H1 (cell line): ENCODE data around the gene DTWD2. TPM values are rescaled to one million over a fixed set of nuclear protein-coding genes. Genes with fewer than 3 reads are reported as not detected.

Source experiments
- CTCF ChIA-PET: fragments of 300-600 bp; sonication (Branson Sonifier 250); formaldehyde crosslinking; loops from one replicate; lab custom pipeline; 2021; ENCODE audit not compliant: partially characterized antibody; lab: Charles Lee
- POLR2A ChIA-PET: fragments of 300-600 bp; sonication (Branson Sonifier 250); formaldehyde crosslinking; loops from one replicate; lab custom pipeline; 2021; ENCODE audit warnings: inconsistent platforms; ENCODE audit not compliant: partially characterized antibody; lab: Charles Lee
- DNase-seq, 2 experiments: peaks; one replicate each; pipeline versions ENCODE4 v3.0.0 to v3.0.0-alpha.2; 2010 to 2022; ENCODE audit warnings: low spot score in 2 of 2, low read depth in 1 of 2, mixed read lengths in 1 of 2
- FAIRE-seq: peaks from 2 replicates; lab custom pipeline; 2011; peaks lifted over from hg19 to GRCh38; lab: Jason Lieb, UNC
- H2AFZ ChIP-seq: 2 replicates; pipeline ENCODE4 v1.8.1; 2012; ENCODE audit warnings: low read length, inconsistent platforms
- H2AK5ac ChIP-seq: 2 replicates; pipeline ENCODE4 v1.6.1; 2013; ENCODE audit warnings: low read depth, low read length
- H2BK120ac ChIP-seq: replicated peaks from 2 replicates; pipeline ENCODE3; 2013; ENCODE audit warnings: low read depth, low read length, inconsistent platforms
- H2BK12ac ChIP-seq: 2 replicates; pipeline ENCODE4 v1.6.1; 2013; ENCODE audit warnings: low read depth, low read length
- H2BK15ac ChIP-seq: 2 replicates; pipeline ENCODE4 v1.6.1; 2013; ENCODE audit warnings: low read length
- H2BK20ac ChIP-seq: 2 replicates; pipeline ENCODE4 v1.6.1; 2013; ENCODE audit warnings: low read length
- H2BK5ac ChIP-seq: 2 replicates; pipeline ENCODE4 v1.6.1; 2013; ENCODE audit warnings: low read depth, low read length
- H3K14ac ChIP-seq: 2 replicates; pipeline ENCODE4 v1.6.1; 2013; ENCODE audit warnings: inconsistent platforms; ENCODE audit not compliant: insufficient read length
- H3K18ac ChIP-seq: 2 replicates; pipeline ENCODE4 v1.6.1; 2013; ENCODE audit warnings: low read length; ENCODE audit errors: extremely low read depth
- H3K23ac ChIP-seq: 2 replicates; pipeline ENCODE4 v1.6.1; 2013; ENCODE audit warnings: inconsistent platforms; ENCODE audit not compliant: insufficient read length
- H3K23me2 ChIP-seq: 2 replicates; pipeline ENCODE4 v1.6.1; 2013; ENCODE audit warnings: low read depth, low read length
- H3K27ac ChIP-seq: 2 replicates; pipeline ENCODE4 v1.6.1; 2011; ENCODE audit warnings: low read depth, low read length, inconsistent platforms
- H3K27me3 ChIP-seq, 4 experiments: replicated peaks in 1 of 4; 1 replicate in 1 of 4; 2 replicates in 3 of 4; pipeline versions ENCODE4 v1.6.1 to v1.8.1; 2011 to 2013; ENCODE audit warnings: low read length in 3 of 4, mild to moderate bottlenecking in 3 of 4, inconsistent platforms in 2 of 4, mixed read lengths in 2 of 4, moderate library complexity in 1 of 4; ENCODE audit not compliant: control insufficient read depth in 3 of 4, insufficient read depth in 3 of 4; ENCODE audit errors: extremely low read depth in 1 of 4
- H3K36me3 ChIP-seq, 4 experiments: 2 replicates each; pipeline versions ENCODE4 v1.6.1 to v1.8.1; 2011 to 2013; ENCODE audit warnings: mild to moderate bottlenecking in 4 of 4, low read length in 3 of 4, moderate library complexity in 2 of 4, control low read depth in 1 of 4, inconsistent platforms in 1 of 4; ENCODE audit not compliant: insufficient read depth in 4 of 4, control insufficient read depth in 2 of 4
- H3K4ac ChIP-seq: replicated peaks from 2 replicates; pipeline ENCODE3; 2013; ENCODE audit warnings: low read length, low read depth, mixed read lengths, inconsistent platforms; ENCODE audit not compliant: insufficient read length
- H3K4me1 ChIP-seq, 4 experiments: replicated peaks in 1 of 4; 1 replicate in 1 of 4; 2 replicates in 3 of 4; pipeline versions ENCODE4 v1.6.1 to v1.8.1; 2011 to 2013; ENCODE audit warnings: low read length in 3 of 4, inconsistent platforms in 2 of 4, mixed read lengths in 1 of 4; ENCODE audit not compliant: insufficient read depth in 4 of 4, control insufficient read depth in 3 of 4
- H3K4me2 ChIP-seq, 2 experiments: 2 replicates each; pipeline versions ENCODE4 v1.6.1 to v1.8.1; 2011 to 2013; ENCODE audit warnings: low read depth in 2 of 2, low read length in 2 of 2, control low read depth in 1 of 2, inconsistent platforms in 1 of 2, mild to moderate bottlenecking in 1 of 2; ENCODE audit not compliant: insufficient read depth in 1 of 2
- H3K4me3 ChIP-seq, 4 experiments: fragments of 200-600, 300-600 bp in 1 of 4; sonication (generic), shearing (Covaris generic), sonication (Bioruptor Twin) in 1 of 4; 2 replicates each; pipeline versions ENCODE4 v1.5.1 to v1.8.1; 2011 to 2016; ENCODE audit warnings: low read length in 4 of 4, low read depth in 3 of 4, control low read depth in 2 of 4, inconsistent platforms in 2 of 4, mild to moderate bottlenecking in 2 of 4, mixed read lengths in 1 of 4, moderate library complexity in 1 of 4; ENCODE audit not compliant: insufficient read depth in 2 of 4; ENCODE audit errors: extremely low read depth in 1 of 4
- H3K56ac ChIP-seq: replicated peaks from 2 replicates; pipeline ENCODE3; 2013; ENCODE audit warnings: low read depth, mild to moderate bottlenecking, mixed read lengths, low read length, inconsistent platforms; ENCODE audit not compliant: insufficient read length
- H3K79me1 ChIP-seq: 2 replicates; pipeline ENCODE4 v1.6.1; 2013; ENCODE audit warnings: low read depth, low read length, control low read depth
- H3K79me2 ChIP-seq, 2 experiments: 2 replicates each; pipeline versions ENCODE4 v1.6.1 to v1.8.1; 2012 to 2013; ENCODE audit warnings: low read length in 2 of 2, mild to moderate bottlenecking in 2 of 2, inconsistent platforms in 1 of 2; ENCODE audit not compliant: insufficient read depth in 2 of 2, control insufficient read depth in 1 of 2
- H3K9ac ChIP-seq, 4 experiments: replicated peaks in 1 of 4; 1 replicate in 1 of 4; 2 replicates in 3 of 4; pipeline versions ENCODE4 v1.6.1 to v1.8.1; 2011 to 2013; ENCODE audit warnings: low read depth in 3 of 4, low read length in 3 of 4, control low read depth in 2 of 4, mild to moderate bottlenecking in 2 of 4, moderate library complexity in 2 of 4, inconsistent platforms in 1 of 4; ENCODE audit errors: extremely low read depth in 1 of 4
- H3K9me3 ChIP-seq, 2 experiments: 2 replicates each; pipeline versions ENCODE4 v1.6.1 to v1.8.1; 2012 to 2013; ENCODE audit warnings: mild to moderate bottlenecking in 2 of 2, moderate library complexity in 2 of 2, control low read depth in 1 of 2, inconsistent platforms in 1 of 2, low read depth in 1 of 2, low read length in 1 of 2, mixed read lengths in 1 of 2; ENCODE audit not compliant: insufficient read depth in 2 of 2
- H4K20me1 ChIP-seq, 2 experiments: replicated peaks in 1 of 2; 2 replicates each; pipeline versions ENCODE3 to v1.8.1; 2011 to 2013; ENCODE audit warnings: inconsistent platforms in 2 of 2, low read length in 2 of 2, mild to moderate bottlenecking in 1 of 2; ENCODE audit not compliant: insufficient read depth in 2 of 2, control insufficient read depth in 1 of 2
- H4K5ac ChIP-seq: 2 replicates; pipeline ENCODE4 v1.6.1; 2013; ENCODE audit warnings: low read length, low read depth, mixed read lengths, inconsistent platforms; ENCODE audit not compliant: insufficient read length
- H4K8ac ChIP-seq: 2 replicates; pipeline ENCODE4 v1.8.0; 2013; ENCODE audit warnings: mild to moderate bottlenecking, moderate library complexity, low read length, inconsistent platforms; ENCODE audit not compliant: insufficient read depth; ENCODE audit errors: extremely low read depth
- H4K91ac ChIP-seq: replicated peaks from 2 replicates; pipeline ENCODE3; 2013; ENCODE audit warnings: low read length, mixed read lengths, inconsistent platforms; ENCODE audit not compliant: insufficient read length
- BACH1 ChIP-seq: IDR thresholded peaks from 2 replicates; pipeline ENCODE4 v1.6.1; 2012; ENCODE audit warnings: low read length, improper control_type of control experiment
- CTBP2 ChIP-seq: IDR thresholded peaks from 2 replicates; pipeline ENCODE4 v1.7.0; 2011; ENCODE audit warnings: borderline replicate concordance, mild to moderate bottlenecking, moderate library complexity, mixed read lengths, low read length; ENCODE audit not compliant: insufficient read depth, insufficient read length
- EZH2 ChIP-seq: fragments of 200-600 bp; sonication (generic); IDR thresholded peaks from 2 replicates; pipeline ENCODE4 v1.7.1; 2012; ENCODE audit warnings: low read depth, mild to moderate bottlenecking, moderate library complexity, low read length, inconsistent platforms; ENCODE audit not compliant: severe bottlenecking
- GTF2F1 ChIP-seq: IDR thresholded peaks from 2 replicates; pipeline ENCODE4 v1.6.1; 2012; ENCODE audit warnings: low read depth, low read length, improper control_type of control experiment, borderline replicate concordance
- KDM1A ChIP-seq: fragments of 200-600, 300-600 bp; sonication (generic); IDR thresholded peaks from 2 replicates; pipeline ENCODE4 v1.7.1; 2016; ENCODE audit warnings: mild to moderate bottlenecking, low read length, borderline replicate concordance
- POLR2A ChIP-seq, 2 experiments: IDR thresholded peaks; 1 replicate in 1 of 2; 2 replicates in 1 of 2; pipeline ENCODE4 v1.6.1; 2011; ENCODE audit warnings: low read depth in 2 of 2, low read length in 2 of 2, mild to moderate bottlenecking in 2 of 2; ENCODE audit errors: control extremely low read depth in 1 of 2
- RBBP5 ChIP-seq: IDR thresholded peaks from 2 replicates; pipeline ENCODE4 v1.7.1; 2012; ENCODE audit warnings: low read depth, mild to moderate bottlenecking, inconsistent platforms, low read length, moderate library complexity, borderline replicate concordance
- RFX5 ChIP-seq: IDR thresholded peaks from 2 replicates; pipeline ENCODE4 v1.6.1; 2011; ENCODE audit warnings: low read depth, low read length, improper control_type of control experiment, borderline replicate concordance
- SP2 ChIP-seq: IDR thresholded peaks from 2 replicates; pipeline ENCODE4 v1.6.1; 2012; ENCODE audit warnings: mild to moderate bottlenecking, low read length, inconsistent platforms
- TBP ChIP-seq: IDR thresholded peaks from 2 replicates; pipeline ENCODE4 v1.6.1; 2011; ENCODE audit warnings: low read depth, low read length, improper control_type of control experiment
- ZNF274 ChIP-seq: IDR thresholded peaks from 2 replicates; pipeline ENCODE4 v1.7.0; 2012; ENCODE audit warnings: low read length, borderline replicate concordance; ENCODE audit errors: extremely low read depth
- WGBS, 2 experiments: shearing (Covaris generic) in 1 of 2; methylation state at CpG; one replicate each; pipeline versions ENCODE4 v1.1.6 to v1.1.7; 2013 to 2015; ENCODE audit warnings: low lambda C conversion rate in 2 of 2, mixed read lengths in 2 of 2, inconsistent platforms in 1 of 2, low coverage in 1 of 2, missing lambda C conversion rate in 1 of 2; ENCODE audit not compliant: insufficient replicate concordance in 2 of 2, insufficient coverage in 1 of 2, insufficient read length in 1 of 2; ENCODE audit errors: extremely low coverage in 1 of 2, missing lambda C conversion rate in 1 of 2; 5-methylcytosine and 5-hydroxymethylcytosine counted together
- polyA plus RNA-seq, 7 experiments: library from polyadenylated mRNA; depleted of rRNA in 3 of 7; stranded (reverse) in 5 of 7; unstranded in 2 of 7; fragments of >200 nt in 5 of 7; fragments of 200-250 nt in 2 of 7; gene quantifications; 1 replicate in 5 of 7; 2 replicates in 1 of 7; 4 replicates in 1 of 7; pipeline versions ENCODE4 v1.2.1 to v1.2.3, GENCODE V29; 2011 to 2013; ENCODE audit warnings: missing spikeins in 2 of 7, mixed read lengths in 2 of 7
- total RNA-seq: library from RNA; stranded (reverse); fragmentation: NEBNext Ultra II Directional; extraction: Animal tissue kit (Norgen Biotek cat#: 25700); gene quantifications from 2 replicates; pipeline ENCODE4 v1.2.1, GENCODE V29; 2021

DTWD2 gene
- total and polyA plus RNA-seq, 2 of the 8 experiments (the other 6 are each of a cell fraction or from before 2014, with no cell fraction given) = 4.3 to 17.1 TPM

- Histone ChIP-seq H3K4me3 (no peak overlapping the region), H3K23me2 (no peaks in the 10 kb centered on the region), H3K4me2 (no peak overlapping the region), H3K27me3 (no peaks in the 10 kb centered on the region), H2AFZ (no peak overlapping the region), H4K5ac (no peak overlapping the region), H2BK5ac (no peak overlapping the region), H3K36me3 (no peaks in the 10 kb centered on the region), H3K4ac (no peak overlapping the region), H4K8ac (no peak overlapping the region), H2BK120ac (no peak overlapping the region), H2BK15ac (no peak overlapping the region), H3K56ac (no peak overlapping the region), H3K79me1 (no peaks in the 10 kb centered on the region), H2BK12ac (no peak overlapping the region), H3K4me1 (peaks cover 0 to 4% (median 0%) of the 10 kb centered on the region in 4 experiments; a peak in 1 of 7 replicates), H3K9me3 (no peaks in the 10 kb centered on the region), H2AK5ac (no peak overlapping the region), H3K18ac (no peak overlapping the region), H3K23ac (no peak overlapping the region), H2BK20ac (no peak overlapping the region), H4K91ac (no peak overlapping the region), H3K27ac (no peak overlapping the region), H3K14ac (no peak overlapping the region), H3K79me2 (no peaks in the 10 kb centered on the region), H3K9ac (no peak overlapping the region), H4K20me1 (no peaks in the 10 kb centered on the region)
- no peak for TF ChIP-seq TBP
- TF ChIP-seq EZH2 = no peak
- no peak for TF ChIP-seq GTF2F1
- no peak for TF ChIP-seq RBBP5
- TF ChIP-seq CTBP2 = no peak
- no peak for TF ChIP-seq BACH1
- no peak for TF ChIP-seq POLR2A (IDR thresholded peaks at IDR 0.05; ENCODE audit: control extremely low read depth in 1 of 2, low read depth in 2 of 2, low read length in 2 of 2)
- no peak for TF ChIP-seq KDM1A
- TF ChIP-seq SP2 = no peak
- TF ChIP-seq RFX5 = no peak
- no peak for TF ChIP-seq ZNF274
- ChIA-PET CTCF (no interaction called here), POLR2A (no interaction called here)
- FAIRE-seq (no peak), DNase-seq (no peak)
- WGBS, 2 experiments = 87% methylated on average over 2 of the region's 2 CpGs; no CpG with 5 or more reads in 1 of the 2 experiments
Observed at GRCh38 chr5:118921866-118922265, 66.5 kb downstream of the DTWD2 start.
